Heart right ventricle (tissue), 16 donors: ENCODE data around the gene ECEL1. TPM values are rescaled to one million over a fixed set of nuclear protein-coding genes. Genes with fewer than 3 reads are reported as not detected.

Experiments used
- ATAC-seq, 8 donors: fragments of 200-7000 bp; cut with Tn5 transposase; one replicate each; pipeline ENCODE4 v1.9.1; 2020; ENCODE audit warnings: mild to moderate bottlenecking in 8 of 8, moderate library complexity in 8 of 8, moderate number of reproducible peaks in 1 of 8
- DNase-seq, 2 donors: peaks; one replicate each; pipeline ENCODE4 v3.0.0-alpha.2; 2020
- H3K27ac ChIP-seq, 10 donors: fragments of 200-600 bp; sonication (generic) in 2 of 10; one replicate each; pipeline versions ENCODE4 v1.5.0 to v1.8.0; 2020 to 2022; ENCODE audit warnings: mild to moderate bottlenecking in 3 of 10
- H3K27me3 ChIP-seq, 7 donors: fragments of 200-600 bp; one replicate each; pipeline ENCODE4 v1.8.0; 2021 to 2022; ENCODE audit warnings: mild to moderate bottlenecking in 2 of 7
- H3K36me3 ChIP-seq, 9 donors: fragments of 200-600 bp; sonication (generic) in 1 of 9; one replicate each; pipeline versions ENCODE4 v1.5.0 to v1.8.0; 2020 to 2022; ENCODE audit warnings: mild to moderate bottlenecking in 2 of 9
- H3K4me1 ChIP-seq, 9 donors: fragments of 200-600 bp; sonication (generic) in 1 of 9; one replicate each; pipeline versions ENCODE4 v1.5.0 to v1.8.0; 2020 to 2022; ENCODE audit warnings: mild to moderate bottlenecking in 4 of 9
- H3K4me3 ChIP-seq, 10 donors: fragments of 200-600 bp; sonication (generic) in 2 of 10; one replicate each; pipeline versions ENCODE4 v1.5.0 to v1.8.0; 2020 to 2022; ENCODE audit warnings: mild to moderate bottlenecking in 7 of 10, moderate library complexity in 2 of 10
- H3K9me3 ChIP-seq, 11 donors: fragments of 200-600 bp in 10 of 11; sonication (generic) in 2 of 11; one replicate each; pipeline versions ENCODE4 v1.5.0 to v1.8.0; 2013 to 2022; ENCODE audit warnings: mild to moderate bottlenecking in 2 of 11, control low read depth in 1 of 11, moderate library complexity in 1 of 11
- WGBS, 2 donors: extraction: QIAGEN DNeasy Blood & Tissue Kit; methylation state at CpG; one replicate each; pipeline ENCODE4 v1.1.7; 2013; ENCODE audit warnings: inconsistent platforms in 1 of 2; 5-methylcytosine and 5-hydroxymethylcytosine counted together
- intact Hi-C, 10 donors: fragments of 100-400 bp; cut with DNase I; formaldehyde crosslinking; loops; one replicate each; pipeline versions ENCODE4 v1.11.1 to v1.14.2; 2022
- polyA plus RNA-seq, 2 donors: library from polyadenylated mRNA; stranded (reverse); fragments of 200-250 nt; gene quantifications; one replicate each; pipeline ENCODE4 v1.2.3, GENCODE V29; 2013
- total RNA-seq, 10 donors: library from RNA; stranded (reverse); fragmentation: NEBNext Ultra II Directional in 3 of 10; extraction: Animal tissue kit (Norgen Biotek cat#: 25700) in 3 of 10; gene quantifications; one replicate each; pipeline versions ENCODE4 v1.2.1 to v1.2.4, GENCODE V29; 2021 to 2023
- TF ChIP-seq, protein P1 (sequence below), 9 donors: fragments of 200-600 bp; sonication (generic) in 2 of 9; IDR thresholded peaks; one replicate each; pipeline versions ENCODE4 v1.5.0 to v1.8.0; 2021 to 2022; ENCODE audit warnings: antibody characterized with exemption in 9 of 9, mild to moderate bottlenecking in 5 of 9, moderate library complexity in 1 of 9
- donor health status: Arrhythmogenic right ventricular cardiomyopathy.
- donor health status: ischemic (EF 13 %, LVEDD 7.1; RV severe dilation, severe dysfunction).
- donor health status: healthy with polysubstance abuse.
- donor health status: DM: no; HTN: yes; CAD: no.
- donor health status: DM: no; HTN: no; CAD: no.
- donor health status: ischemic (EF 25% LVEDD 6.9; RV normal size, moderate dysfunction).
- donor health status: ischemic (EF 25% LVEDD 5.7; RV mildly dilated, moderate dysfunction).
- donor health status: healthy.
- donor health status: DM: yes; HTN: yes; CAD: no.
- donor health status: Ischemic cardiomyopathy.
- donor health status: ischemic (EF 35%, LVEDD 5.7; RV mildly dilated, moderate dysfunction).
- donor health status: nonischemic (EF 11% LVEDD 7.7; RV severe dilation, severe dysfunction).
- donor health status: DM: yes; HTN: yes; CAD: no.
- donor health status: PGD.
- donor health status: ischemic (EF 29% LVEDD 5.4; RV normal size, mild dysfunction).
- donor health status: nonischemic (EF 23%, LVEDD 6.1; RV moderate dilation, normal function).

ECEL1 gene
- total and polyA plus RNA-seq, 12 donors = 0.23 to 1.5 (median 0.39) TPM; not detected in 8

DNA sequence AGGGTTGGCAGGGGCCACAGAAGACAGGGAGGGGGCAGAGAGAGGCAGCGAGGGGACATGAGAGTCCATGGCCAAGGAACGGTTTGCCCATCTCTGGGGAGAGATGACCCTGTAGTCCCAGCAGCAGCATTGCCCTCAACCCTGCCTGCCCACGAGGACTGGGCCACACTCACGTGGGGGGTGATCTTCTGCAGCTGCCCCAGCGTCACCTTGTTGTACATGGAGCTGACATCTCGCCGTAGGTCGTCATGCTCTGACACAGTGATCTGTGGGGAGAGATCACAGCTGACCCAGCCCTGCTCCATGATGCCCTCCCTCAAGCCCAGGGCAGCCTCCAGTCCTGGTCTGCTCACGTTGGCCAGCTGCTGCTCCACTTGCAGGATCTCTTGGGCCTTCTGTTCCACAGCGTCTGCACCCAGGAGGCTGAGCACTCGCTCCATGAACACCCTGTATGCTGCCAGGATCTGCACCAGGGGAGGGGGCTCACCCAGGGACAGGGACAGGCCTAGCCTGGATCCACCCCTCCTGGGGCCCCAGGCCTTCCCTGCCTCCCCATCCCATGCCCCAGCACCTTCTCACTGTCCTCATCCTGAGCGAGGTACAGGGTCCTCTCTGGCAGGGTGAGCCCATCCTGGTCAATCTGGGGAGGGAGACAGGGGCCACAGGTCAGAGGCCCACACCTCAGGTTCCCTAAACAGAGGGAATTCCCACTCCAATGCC is 2.8 kb downstream of the ECEL1 start:
- TF ChIP-seq, protein P1, sequence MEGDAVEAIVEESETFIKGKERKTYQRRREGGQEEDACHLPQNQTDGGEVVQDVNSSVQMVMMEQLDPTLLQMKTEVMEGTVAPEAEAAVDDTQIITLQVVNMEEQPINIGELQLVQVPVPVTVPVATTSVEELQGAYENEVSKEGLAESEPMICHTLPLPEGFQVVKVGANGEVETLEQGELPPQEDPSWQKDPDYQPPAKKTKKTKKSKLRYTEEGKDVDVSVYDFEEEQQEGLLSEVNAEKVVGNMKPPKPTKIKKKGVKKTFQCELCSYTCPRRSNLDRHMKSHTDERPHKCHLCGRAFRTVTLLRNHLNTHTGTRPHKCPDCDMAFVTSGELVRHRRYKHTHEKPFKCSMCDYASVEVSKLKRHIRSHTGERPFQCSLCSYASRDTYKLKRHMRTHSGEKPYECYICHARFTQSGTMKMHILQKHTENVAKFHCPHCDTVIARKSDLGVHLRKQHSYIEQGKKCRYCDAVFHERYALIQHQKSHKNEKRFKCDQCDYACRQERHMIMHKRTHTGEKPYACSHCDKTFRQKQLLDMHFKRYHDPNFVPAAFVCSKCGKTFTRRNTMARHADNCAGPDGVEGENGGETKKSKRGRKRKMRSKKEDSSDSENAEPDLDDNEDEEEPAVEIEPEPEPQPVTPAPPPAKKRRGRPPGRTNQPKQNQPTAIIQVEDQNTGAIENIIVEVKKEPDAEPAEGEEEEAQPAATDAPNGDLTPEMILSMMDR (IDR thresholded peaks at IDR 0.05) = no peak
- Histone ChIP-seq H3K4me3 (no peak overlapping the region), H3K27ac (no peak overlapping the region), H3K27me3 (peaks cover 25 to 93% (median 75%) of the 10 kb centered on the region in 7 donors), H3K4me1 (peaks cover 0 to 18% (median 11%) of the 10 kb centered on the region in 9 donors), H3K36me3 (no peaks in the 10 kb centered on the region), H3K9me3 (no peaks in the 10 kb centered on the region)
- WGBS, 2 donors = 74 to 84% methylated on average over 12 of the region's 12 CpGs
- DNase-seq (no peak), ATAC-seq (no peak)
- intact Hi-C loops = no loop called here

DNA sequence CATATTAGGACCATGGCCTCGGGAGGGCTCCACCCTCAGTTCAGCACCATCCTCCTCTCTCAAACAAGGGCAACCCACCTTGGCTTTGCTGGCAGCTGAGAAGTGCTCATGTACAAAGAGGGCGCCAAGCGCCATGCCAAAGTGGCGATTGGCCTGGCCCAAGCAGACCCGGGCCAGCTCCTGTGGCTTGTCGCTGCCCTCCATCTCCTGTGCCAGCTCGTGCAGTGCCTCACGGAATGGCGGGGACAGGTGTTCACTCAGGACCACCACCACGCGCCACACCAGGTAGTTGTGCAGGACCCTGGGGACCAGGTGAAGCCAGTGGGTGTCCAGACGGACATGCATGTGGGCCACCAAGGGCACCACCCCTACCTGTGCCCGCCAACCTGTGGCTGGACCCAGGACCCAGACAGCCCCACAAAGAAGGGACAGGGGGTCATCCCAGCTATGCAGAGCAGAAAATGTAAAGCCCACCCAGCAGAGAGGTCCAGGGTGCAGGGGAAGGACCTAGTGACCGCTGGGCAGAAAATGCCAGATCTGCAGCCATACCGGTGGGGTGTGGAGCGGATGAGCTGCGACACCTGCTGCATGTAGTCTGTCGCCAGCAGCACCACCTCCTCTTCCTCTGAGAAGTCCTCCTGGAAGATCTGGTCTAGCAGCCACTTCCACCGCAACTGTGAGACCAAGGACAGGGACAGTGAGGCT is 3.6 kb downstream of the ECEL1 start:
- DNase-seq = no peak
- no peaks in the 10 kb centered on the region for H3K9me3 ChIP-seq
- WGBS, 2 donors = 93 to 94% methylated on average over 19 of the region's 19 CpGs
- ATAC-seq = no peak
- H3K4me3 ChIP-seq = no peak overlapping the region
- peaks cover 25 to 96% (median 73%) of the 10 kb centered on the region in 7 donors for H3K27me3 ChIP-seq
- H3K27ac ChIP-seq = no peak overlapping the region
- TF ChIP-seq, protein P1 (IDR thresholded peaks at IDR 0.05) = no peak
- intact Hi-C loops = no loop called here
- H3K4me1 ChIP-seq = peaks cover 0 to 18% (median 11%) of the 10 kb centered on the region in 9 donors
- H3K36me3 ChIP-seq = no peaks in the 10 kb centered on the region

DNA sequence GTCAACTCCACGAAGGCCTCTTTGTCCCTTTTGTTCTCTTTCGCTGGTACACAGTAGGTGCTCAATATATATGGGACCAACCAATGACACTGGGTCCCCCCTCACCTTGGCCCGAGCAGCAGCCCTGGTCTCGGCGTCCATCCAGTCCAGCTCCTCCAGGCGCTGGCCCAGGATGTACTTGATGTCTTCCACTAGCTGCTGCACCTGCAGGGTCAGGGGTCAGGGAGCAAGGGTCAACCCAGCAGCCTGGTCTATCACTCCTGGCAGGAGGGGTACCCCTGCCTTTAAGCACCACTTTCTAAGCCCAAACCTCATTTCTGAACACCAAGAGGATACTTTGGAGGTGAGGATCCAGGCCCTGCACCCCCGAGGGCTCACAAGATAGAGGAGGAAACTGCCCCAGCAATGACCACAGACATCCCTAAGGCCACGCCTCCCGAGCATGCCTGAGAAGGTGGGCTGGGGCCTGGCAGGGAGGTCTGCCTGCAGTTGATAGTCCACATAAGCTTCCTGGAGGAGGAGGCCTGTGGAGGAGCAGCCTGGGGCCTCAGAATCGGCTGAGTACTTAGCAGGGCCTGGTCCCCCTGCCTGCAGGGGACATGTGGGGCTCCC is 4.2 kb downstream of the ECEL1 start:
- peaks cover 25 to 91% (median 70%) of the 10 kb centered on the region in 7 donors for H3K27me3 ChIP-seq
- WGBS, 2 donors = 90 to 91% methylated on average over 10 of the region's 10 CpGs
- TF ChIP-seq, protein P1 (IDR thresholded peaks at IDR 0.05) = no peak

More for the DNA sequence above, 4.2 kb downstream of the ECEL1 start:
- Histone ChIP-seq H3K36me3 (no peaks in the 10 kb centered on the region), H3K9me3 (no peaks in the 10 kb centered on the region), H3K4me3 (no peak overlapping the region), H3K27ac (no peak overlapping the region), H3K4me1 (peaks cover 0 to 18% (median 11%) of the 10 kb centered on the region in 9 donors)
- DNase-seq = no peak
- no peak for ATAC-seq
- intact Hi-C loops = no loop called here
